NCI-H2196 (cell line): ENCODE data around the gene PTTG1IP.
A peak's percentile ranks its signal among the peaks of the same experiment; 100 is the strongest.
"Not testable (repeated sequence)": the region's sequence is repeated elsewhere in the genome, so short reads cannot be mapped to it uniquely, and the experiment has no call there.

ENCODE experiments used
- DNase-seq: peaks from one replicate; lab custom pipeline; 2025; ENCODE audit not compliant: unreplicated experiment; lab: John Stamatoyannopoulos, UW

Gene PTTG1IP

DNA sequence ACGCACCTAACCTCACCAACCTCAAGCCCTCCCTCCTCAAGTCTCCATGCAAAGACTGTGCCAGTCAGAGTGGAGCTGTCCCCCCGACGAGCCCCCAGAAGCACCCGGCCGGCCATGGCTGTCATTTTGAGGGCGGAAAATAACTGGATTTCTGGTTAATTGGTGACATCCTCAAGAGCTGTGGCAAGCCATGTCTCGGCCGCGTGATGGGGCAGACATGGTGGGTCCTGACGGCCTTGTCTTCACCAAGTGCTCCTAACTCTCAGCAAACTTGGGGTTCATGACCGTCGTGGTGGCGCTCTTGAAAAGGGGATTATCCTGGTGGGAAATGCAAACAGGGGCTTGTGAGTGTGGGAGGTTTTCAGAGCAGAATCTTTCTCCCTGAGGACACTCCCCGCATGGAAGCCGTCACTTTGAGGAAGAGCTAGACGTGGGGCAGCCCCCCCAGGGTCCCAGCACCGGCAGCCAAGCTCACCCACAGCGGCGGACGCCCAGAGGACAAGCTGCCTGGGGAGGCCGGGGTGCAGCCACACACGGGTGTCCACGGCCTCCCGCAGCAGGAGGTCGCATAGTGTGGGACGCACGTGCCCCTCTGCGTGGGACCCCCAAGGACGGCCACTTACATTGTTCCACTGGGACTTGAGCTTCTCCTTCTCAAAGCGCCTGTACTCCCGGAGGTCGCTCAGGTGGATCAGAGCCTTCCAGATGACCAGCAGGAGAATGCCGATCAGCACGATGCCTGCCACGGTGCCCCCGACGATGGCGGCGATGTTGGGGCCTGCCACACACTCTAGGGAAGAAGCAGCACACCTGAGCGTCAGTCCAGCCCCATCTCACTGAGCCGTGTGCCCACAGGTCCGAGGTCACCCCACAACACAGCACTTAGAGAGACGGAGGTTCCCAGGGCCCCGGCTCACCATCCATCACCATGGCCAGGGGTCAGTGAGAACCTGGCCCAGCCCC, 12.9 kb upstream of the PTTG1IP start:
- DNase-seq: no peak

DNA sequence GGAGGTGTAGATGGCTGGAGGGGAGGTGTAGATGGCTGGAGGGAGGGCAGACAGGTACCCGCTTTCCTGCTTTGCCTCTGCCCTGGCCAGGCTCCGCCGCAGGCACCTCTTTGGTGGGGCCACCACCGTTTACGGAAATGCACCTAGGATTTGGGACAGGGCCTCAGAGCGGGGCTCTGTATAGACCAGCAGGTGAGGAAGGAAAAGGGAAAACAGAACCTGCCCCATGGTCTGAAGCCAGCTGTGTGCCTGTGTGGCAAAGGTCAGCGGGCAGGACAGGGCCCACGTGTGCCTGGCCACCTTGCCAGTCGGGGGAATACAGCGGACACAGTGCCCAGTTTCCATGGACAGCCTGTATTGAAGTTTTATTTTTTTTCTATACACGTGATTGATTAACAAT, 12.1 kb upstream of the PTTG1IP start:
- DNase-seq: no peak

DNA sequence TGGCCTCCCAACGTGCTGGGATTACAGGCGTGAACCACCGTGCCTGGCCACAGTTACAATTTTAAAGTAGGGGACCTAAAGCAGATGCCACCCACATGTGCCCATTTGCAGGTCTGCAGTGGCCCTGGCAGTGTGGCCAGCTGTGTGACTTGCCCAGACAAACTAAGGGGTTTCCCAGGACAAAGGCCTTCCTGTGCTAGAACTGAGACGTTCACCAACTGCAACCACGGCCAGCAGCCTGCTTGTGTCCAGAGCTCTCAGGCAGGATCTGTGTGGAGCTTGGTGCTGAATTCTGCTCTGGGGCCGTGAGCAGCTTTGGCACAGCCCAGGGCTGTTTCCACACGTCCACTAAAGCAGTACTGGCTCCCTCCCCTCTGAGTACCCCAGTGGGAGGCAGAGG, 10.6 kb upstream of the PTTG1IP start:
- DNase-seq: no peak

DNA sequence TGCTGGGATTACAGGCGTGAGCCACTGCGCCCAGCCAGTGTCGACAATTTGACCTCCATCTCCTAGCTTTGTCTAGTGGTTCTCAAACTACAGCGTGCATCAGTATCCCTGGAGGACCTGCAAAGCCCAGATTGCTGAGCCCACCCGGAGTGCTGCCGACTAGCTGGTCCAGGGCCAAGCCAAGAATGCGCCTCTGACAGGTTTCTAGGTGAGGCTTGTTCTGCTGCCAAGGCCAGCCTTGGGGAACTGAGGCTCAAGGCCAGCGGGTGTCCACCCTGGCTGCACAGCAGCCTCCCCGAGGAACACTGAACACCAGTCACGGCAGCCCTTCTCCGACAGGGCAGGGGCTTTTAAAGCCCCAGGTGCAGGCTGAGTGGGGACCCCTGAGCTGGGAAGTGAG, 9.8 kb upstream of the PTTG1IP start:
- DNase-seq: no peak

DNA sequence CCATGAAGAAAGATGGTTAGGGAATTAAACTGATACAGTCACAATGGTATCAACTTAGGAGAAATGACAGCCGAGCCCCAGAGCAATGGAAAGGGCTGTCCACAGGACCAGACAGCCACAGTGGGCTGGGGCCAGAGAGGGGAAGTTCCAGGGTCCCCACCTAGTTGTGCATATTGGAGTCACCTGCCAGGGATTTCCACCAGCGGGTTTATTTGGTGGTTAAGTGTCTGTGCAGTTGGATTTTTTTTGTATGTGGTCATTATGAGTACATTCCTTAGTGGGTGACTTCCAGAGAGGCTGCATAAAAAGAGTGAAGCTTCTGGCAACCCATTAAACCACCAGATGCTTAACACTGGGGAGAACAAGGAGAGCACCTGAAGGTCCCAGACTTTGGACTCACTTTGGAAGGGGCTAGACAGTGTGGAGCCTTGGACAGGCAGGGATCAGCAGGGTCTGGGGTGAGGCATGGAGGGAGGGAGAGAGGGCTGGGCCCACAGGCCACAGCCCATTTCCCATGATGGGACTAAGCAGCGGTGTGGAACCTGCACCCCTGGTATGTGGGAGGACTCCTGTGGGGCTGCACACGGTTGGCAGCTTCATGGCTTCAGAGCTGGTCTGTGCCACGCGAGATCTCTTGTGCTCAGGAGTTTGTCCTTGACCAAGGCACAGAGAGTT, 7.8 kb upstream of the PTTG1IP start:
- DNase-seq: no peak

DNA sequence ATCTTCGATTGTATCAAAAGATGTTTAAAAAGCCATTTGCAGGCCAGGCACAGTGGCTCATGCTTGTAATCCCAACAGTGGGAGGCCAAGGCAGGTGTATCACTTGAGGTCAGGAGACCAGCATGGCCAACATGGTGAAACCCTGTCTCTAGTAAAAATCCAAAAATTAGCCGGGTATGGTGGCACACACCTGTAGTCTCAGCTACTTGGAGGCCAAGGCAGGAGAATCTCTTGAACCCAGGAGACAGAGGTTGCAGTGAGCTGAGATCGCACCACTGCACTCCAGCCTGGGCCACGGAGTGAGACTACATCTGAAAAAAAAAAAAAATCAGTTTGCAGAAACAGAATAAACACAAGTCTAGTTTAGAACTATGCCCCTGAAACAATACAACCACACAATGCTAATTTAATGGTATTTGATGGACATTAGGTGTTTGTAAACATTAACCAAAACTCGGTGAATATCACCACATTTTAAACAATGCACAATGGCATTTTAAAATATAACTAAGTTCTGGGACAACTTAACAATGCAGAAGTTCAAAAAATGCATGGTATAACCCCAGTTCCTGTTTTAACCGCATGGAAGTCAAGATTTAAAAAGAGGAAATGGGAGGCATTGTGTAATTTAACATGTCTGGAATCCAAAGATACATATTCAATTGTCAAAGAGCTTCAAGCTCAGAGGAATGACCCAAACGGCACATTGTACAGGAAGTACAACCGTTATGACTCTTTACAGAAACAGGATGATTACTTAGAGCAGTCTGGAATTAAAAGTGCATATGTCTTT, 7.1 kb upstream of the PTTG1IP start:
- no peak for DNase-seq

DNA sequence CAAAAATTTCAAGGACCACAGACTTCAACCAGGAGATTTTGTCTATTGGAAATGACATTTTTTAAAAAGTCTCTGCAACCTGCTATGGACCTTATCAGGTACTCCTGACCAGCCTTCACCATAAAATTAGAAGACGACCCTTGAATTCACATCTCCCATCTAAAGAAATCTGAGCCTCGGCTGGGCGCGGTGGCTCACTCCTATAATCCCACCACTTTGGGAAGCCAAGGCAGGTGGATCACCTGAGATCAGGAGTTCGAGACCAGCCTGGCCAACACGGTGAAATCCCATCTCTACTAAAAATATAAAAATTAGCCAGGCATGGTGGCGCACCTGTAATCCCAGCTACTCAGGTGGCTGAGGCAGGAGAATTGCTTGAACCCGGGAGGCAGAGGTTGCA, 5.7 kb upstream of the PTTG1IP start:
- DNase-seq: not testable (repeated sequence)

DNA sequence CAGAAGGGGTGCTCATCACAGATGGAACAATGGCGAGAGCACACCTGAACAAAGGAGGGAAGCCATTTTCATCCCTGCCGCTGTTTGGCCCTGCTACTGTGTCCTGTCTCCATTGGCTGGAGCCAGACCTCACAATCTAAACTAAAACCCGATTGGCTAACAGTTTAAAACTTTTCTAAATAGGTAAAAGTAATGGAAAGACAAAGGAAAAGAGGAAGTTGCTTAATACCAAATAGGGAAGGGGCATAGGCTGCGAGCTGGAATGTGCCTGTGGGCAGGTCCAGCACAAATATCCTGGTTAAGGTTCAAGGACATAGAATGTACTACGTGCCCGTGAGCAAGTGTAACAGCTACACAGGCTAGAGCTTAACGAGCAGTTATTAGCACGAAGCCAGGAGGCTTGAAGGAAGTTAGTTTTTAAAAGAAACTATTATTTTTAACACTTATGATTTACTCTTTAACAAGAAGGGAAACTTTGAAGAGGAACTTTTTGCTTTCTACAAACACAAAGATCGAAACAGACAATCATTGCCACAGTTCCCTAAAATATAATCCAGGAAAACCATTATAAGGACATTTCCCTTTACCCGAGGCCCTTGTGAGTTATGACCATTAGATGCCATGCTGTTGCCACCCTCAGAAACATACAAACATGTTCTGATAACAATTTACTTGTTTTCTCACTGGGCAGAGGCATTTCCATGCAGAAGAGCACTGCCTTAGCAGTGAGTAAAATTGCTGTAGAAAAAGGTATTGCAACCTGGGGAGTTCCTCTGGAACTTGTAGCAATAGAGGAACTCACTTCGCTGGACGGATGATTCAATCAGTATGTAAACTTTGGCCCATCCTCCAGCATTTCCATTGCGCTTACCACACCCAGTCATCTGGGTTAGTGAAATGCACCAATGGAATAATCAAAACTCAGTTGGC, 4.8 kb upstream of the PTTG1IP start:
- DNase-seq: no peak

DNA sequence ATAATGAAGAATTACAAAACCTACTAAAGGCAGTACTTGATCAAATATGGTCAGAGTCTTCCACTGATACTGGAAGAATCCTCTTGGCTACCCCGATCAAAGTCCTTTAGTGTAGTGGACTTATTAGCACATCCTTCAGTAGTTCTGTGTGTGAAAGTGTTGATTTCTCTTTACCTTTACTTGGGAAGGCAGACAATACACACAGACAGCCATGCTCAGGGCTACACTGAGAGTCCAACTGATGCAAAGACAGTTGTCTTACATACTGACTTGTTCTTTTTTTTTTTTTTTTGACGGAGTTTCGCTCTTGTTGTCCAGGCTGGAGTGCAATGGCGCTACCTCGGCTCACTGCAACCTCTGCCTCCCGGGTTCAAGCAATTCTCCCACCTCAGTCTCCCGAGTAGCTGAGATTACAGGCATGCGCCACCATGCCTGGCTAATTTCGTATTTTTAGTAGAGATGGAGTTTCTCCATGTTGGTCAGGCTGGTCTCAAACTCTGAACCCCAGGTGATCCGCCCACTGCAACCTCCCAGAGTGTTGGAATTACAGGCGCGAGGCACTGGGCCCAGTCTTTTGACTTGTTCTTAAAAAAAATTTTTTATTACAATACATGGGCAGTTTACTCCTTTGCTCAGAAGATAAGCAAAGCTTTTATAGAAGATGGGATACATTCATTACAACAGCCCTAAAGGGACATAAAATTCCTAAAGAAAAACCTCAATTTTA, 3.5 kb upstream of the PTTG1IP start:
- no peak for DNase-seq

DNA sequence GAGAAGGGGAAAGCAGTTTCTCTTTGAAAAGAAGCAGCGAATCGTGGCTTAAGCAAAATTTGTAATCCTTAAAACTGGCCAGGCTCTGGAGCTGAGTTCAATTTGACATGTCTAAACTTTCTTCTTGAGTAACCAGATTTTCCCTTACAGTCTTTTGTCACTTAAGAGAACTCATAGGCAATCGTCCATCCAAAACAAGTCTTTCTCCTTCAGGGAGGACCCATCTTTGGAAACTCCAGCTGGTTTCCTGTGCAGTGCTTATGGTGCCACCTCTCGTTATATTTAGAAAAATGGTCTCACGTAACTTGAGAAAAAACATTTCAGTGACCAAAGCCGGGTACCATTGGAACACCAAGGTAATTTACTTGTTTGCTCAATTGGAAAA, 1.8 kb upstream of the PTTG1IP start:
- DNase-seq: no peak

DNA sequence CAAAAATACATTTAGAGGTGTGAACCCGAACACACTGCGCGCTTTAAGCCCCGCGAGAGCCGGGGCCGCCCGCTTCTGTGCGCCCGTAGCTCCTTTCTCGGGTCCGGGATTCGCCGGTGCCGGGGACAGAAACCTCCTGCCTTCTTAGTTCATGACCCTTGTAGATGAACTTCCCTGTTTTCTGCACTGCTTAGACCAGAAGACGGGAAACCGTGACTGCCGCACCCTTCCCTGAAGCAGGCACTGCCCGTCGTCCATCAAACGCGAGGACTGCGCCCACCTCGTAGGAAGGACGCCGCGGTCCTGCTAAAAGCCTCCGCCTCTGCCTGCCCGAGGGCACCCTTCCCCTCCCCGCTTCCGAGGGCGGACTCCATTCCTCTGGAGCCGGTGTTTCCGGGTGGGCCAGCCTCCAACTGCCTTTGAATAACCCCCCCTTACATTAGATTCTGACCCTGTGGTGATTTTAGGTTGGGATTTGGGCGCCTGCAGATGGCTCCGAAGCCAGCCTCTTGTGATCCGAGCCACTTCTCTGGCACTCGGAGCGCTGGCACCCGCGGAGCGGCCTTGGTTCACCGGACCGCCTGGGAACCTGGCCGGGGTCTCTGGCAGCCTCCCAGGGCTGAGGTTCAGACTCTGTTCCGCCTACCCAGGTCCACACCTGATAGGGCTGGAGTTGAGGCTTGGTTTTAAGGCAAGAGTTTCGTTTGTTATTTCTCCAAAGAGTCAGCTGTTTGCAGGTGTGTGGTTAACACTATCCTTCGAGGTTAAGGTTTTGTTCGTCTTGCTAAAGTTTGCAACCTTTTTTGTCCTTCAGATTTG, 1.2 kb upstream of the PTTG1IP start:
- no peak for DNase-seq

DNA sequence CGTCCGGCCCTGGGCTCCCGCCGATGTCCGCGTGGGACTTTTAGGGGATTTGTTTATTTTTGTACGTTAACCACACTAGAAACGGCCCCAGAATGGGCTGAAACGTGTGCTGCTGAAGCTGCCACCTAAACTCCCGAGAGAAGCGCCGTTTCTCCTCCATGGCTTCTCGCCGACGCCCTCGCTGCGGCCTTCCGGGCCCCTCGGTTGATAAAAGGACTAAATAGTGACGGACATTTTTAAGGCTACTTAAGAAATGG, 678 bp upstream of the PTTG1IP start:
- DNase-seq: no peak

DNA sequence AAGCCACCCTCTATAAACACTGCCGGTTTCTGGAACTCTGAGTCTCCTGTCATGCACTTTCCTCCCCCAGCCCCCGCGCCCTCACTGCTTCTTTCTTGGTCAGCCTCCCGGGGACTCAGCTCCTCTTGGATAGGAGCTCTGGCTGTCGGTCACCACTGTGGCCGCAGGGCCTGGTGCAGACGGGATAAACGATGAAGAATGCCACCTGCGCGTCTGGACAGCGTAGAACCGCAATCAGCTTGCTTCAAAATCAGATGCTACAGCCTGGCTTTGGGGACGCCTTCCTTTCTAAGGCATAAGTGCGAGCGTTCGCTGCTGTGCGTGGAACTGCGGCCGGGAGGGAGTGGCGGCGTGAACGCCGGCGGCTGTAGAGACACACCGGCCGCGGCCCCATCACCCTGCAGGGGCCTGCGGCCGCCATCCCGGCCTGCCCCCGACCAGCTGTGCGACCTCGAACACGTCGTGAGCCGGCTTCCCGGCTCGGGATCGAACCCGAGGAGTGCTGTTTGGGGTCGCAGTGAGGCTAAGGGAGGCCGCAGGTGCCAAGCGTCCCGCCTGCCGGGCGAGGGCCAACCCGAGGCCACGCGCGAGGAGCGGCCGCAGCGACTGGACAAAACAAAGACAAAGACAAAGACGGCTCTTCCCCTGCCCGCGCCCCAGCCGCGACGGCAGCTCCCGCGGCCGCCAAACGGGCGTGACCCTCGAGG, 688 bp downstream of the PTTG1IP start:
- no peak for DNase-seq

DNA sequence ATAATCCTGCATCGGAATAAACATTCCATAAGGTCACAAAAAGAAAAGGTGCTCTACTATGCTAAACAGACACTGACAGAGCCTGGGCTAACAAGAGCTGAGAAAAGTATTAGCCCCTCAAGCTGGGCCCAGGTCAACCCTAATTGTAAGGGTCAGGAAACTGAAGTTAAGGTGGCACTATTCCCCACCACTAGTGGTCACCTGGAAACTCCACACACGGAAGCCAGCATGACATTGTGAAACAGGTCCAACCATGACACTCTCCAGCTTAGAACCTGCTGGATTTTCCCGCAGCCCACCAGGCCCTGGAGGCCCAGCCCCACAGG, 1.2 kb downstream of the PTTG1IP start:
- no peak for DNase-seq

DNA sequence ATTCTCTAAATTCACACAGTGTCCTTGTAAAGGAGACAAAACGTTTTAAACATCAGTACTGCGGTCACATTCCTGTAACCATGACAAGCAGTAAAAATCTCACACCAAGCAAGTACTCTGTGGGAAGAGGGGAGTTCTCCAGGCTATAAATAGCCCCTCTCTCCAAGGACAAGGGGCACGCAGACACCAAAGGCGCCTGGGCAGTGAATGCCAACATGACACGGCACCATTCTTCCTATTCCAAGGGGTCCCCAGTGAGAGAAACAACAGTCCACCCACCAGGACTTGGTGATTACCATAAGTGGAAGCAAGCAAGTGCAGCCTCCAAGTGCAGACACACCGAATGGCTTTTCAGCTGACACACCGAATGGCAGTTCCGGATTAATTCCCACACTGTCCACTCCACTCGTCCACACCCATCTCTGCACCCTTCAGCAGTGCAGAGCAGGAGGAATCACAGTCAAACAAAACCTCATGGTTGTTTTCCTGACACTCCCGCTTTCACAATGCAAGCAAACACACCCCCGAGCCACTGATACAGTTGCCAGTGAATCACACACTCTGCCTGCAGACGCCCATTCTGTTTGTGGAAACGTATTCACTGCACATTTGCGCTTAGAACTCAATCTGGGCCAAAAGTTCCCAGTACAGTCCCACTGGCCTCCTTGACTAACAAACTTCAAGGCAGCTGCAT, 1.8 kb downstream of the PTTG1IP start:
- DNase-seq: no peak

DNA sequence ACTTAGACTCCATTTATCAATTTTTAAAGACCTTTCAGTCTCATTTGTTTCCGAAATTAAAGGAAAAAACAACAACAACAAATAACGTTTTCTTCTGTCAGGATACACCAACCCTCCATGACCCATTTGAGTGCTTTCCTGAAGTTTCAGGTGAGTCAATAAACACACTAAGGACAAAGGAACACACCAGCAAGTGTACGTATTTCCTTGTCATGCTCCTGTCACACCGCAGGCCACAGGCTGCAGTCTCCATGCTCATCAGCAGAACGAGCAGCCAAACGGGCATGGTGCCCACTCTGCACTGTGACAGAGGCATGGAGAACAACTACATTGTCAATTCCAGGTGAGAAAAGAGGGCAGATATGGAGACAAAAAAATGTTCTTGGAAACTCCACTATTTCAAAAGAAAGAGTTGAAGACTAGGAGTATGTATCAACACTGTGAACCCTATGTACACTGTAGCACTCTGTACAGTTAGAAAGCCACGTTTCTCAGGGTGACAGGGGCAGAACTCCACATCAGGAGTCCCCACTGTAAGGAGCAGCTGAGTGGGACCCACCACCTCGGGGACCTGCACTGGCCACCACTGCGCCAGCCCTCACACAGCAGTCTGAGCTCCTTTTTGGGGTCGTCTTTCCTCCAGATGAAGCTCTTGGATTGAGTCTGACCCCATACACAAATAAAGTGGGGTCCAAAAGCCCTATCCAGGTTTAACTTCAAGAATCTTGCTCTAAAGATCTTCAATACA, 2.6 kb downstream of the PTTG1IP start:
- peak; percentile 17 for DNase-seq
